Astrocyte (in vitro differentiated cells and primary cell): ENCODE results near the gene KIF27.
"Not testable (repeated sequence)": the region's sequence is repeated elsewhere in the genome, so short reads cannot be mapped to it uniquely, and the experiment has no call there.

Experiments used
- CTCF ChIP-seq: IDR thresholded peaks from 2 replicates; pipeline ENCODE4 v1.5.1; 2011; ENCODE audit warnings: low read depth, mild to moderate bottlenecking, inconsistent platforms, low read length, moderate library complexity; ENCODE audit not compliant: insufficient read depth
- EZH2 ChIP-seq: IDR thresholded peaks from 2 replicates; pipeline ENCODE4 v1.6.1; 2012; ENCODE audit warnings: mild to moderate bottlenecking, low read length, inconsistent platforms; ENCODE audit not compliant: insufficient read depth

DNA sequence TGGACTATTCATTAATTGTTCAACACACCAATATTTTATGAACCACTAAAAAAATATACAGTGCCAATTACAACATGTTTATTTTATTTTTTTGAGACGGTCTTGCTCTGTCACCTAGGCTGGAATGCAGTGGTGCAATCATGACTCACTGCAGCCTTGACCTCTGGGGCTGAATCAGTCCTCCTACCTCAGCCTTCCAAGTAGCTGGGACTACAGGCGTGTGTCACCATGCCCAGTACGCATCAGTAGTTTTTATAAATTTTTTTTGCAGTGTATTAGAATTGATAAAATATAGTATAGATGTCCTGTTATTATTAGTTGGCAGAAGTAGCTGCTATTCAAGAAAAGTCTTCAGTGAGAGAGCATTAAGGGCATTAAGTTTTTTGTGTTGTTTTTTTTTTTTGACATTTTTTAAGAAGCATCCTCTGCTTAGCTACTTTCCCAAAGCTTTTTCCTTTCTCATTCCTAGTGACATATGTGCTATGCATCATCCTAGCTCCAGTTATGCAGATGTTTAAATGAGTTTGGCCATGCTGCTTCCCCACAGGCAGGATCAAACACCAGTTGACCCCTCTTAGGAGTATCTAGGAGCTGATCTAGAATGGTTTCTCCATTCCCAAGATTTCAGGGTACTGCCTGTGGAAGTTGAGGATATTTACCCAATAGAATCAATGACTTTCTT, 35.5 kb downstream of the KIF27 start:
- not testable (repeated sequence) for TF ChIP-seq CTCF, EZH2
